ENCODE data around the gene KIAA0586.

Gene KIAA0586

DNA sequence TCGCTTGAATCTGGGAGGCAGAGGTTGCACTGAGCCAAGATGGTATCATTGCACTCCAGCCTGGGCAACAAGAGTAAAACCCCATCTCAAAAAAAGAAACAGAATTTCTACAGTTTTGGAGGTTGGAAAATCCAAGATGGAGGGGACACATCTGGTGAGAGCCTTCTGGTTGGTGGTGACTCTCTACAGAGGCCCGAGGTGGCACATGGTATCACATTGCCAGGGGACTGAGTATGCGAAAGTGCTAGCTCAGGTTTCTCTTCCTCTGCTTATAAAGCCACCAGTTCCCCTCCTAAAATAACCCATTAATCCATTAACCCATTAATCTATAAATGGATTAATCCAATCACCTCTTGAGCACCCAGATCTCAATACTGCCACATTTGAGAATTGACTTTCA is 139.5 kb downstream of the KIAA0586 start:
- no peak for DNase-seq (ENCODE audit: low read depth)
- TF ChIP-seq MYC (IDR thresholded peaks at IDR 0.05; ENCODE audit: low read depth, low read length) (no peak), POLR2A (IDR thresholded peaks at IDR 0.05; ENCODE audit: extremely low read depth, insufficient read length) (no peak)
- TF ChIP-seq, protein P1, sequence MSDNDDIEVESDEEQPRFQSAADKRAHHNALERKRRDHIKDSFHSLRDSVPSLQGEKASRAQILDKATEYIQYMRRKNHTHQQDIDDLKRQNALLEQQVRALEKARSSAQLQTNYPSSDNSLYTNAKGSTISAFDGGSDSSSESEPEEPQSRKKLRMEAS (IDR thresholded peaks at IDR 0.05; ENCODE audit: low read depth, low read length) = no peak
- TF ChIP-seq, protein P2, sequence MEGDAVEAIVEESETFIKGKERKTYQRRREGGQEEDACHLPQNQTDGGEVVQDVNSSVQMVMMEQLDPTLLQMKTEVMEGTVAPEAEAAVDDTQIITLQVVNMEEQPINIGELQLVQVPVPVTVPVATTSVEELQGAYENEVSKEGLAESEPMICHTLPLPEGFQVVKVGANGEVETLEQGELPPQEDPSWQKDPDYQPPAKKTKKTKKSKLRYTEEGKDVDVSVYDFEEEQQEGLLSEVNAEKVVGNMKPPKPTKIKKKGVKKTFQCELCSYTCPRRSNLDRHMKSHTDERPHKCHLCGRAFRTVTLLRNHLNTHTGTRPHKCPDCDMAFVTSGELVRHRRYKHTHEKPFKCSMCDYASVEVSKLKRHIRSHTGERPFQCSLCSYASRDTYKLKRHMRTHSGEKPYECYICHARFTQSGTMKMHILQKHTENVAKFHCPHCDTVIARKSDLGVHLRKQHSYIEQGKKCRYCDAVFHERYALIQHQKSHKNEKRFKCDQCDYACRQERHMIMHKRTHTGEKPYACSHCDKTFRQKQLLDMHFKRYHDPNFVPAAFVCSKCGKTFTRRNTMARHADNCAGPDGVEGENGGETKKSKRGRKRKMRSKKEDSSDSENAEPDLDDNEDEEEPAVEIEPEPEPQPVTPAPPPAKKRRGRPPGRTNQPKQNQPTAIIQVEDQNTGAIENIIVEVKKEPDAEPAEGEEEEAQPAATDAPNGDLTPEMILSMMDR (IDR thresholded peaks at IDR 0.05; ENCODE audit: low read depth, low read length) = no peak
- H3K4me3 ChIP-seq (ENCODE audit: low read depth, low read length) = no peak overlapping the region

DNA sequence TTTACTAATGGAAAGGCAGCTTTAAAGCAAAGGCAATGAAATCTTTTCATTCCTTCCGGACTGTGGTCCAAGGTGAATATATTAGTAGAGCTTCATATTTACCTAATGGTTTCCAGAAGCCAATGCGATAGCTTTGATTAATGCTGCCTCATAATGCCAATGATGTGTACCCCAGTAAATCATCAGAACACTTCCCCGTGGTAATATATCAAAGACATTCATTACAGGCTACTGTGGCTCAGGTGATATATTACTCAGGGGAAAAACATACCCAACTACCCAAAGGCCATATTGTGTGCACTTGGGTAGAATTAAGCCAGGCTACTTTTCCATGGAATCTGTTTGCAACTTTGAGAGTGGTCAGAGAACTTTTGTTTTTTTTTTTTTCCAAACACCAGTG is 140.8 kb downstream of the KIAA0586 start:
- no peak for TF ChIP-seq POLR2A (IDR thresholded peaks at IDR 0.05; ENCODE audit: extremely low read depth, insufficient read length)
- TF ChIP-seq, protein P1 (IDR thresholded peaks at IDR 0.05; ENCODE audit: low read depth, low read length) = no peak
- no peak for TF ChIP-seq MYC (IDR thresholded peaks at IDR 0.05; ENCODE audit: low read depth, low read length)
- TF ChIP-seq, protein P2 (IDR thresholded peaks at IDR 0.05; ENCODE audit: low read depth, low read length) = no peak
- DNase-seq (ENCODE audit: low read depth) = no peak
- no peak overlapping the region for H3K4me3 ChIP-seq (ENCODE audit: low read depth, low read length)

DNA sequence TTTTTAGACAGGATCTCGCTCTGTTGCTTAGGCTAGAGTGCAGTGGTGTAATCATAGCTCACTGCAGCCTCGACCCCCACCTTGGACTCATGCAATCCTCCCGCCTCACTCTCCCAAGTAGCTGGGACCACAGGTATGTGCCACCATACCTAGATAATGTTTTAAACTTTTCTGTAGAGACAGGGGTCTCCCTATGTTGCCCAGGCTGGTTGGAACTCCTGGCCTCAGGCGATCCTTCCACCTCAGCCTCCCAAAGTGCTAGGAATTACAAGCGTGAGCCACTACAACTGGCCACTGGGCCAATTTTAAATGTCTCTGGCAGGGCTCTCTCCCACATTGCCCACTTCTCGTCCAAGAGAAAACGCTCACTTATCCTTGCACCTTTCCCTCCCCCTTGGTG is 143.7 kb downstream of the KIAA0586 start:
- TF ChIP-seq, protein P1 (IDR thresholded peaks at IDR 0.05; ENCODE audit: low read depth, low read length) = no peak
- TF ChIP-seq POLR2A (IDR thresholded peaks at IDR 0.05; ENCODE audit: extremely low read depth, insufficient read length) = no peak
- TF ChIP-seq, protein P2 (IDR thresholded peaks at IDR 0.05; ENCODE audit: low read depth, low read length) = no peak
- no peak for TF ChIP-seq MYC (IDR thresholded peaks at IDR 0.05; ENCODE audit: low read depth, low read length)
- H3K4me3 ChIP-seq (ENCODE audit: low read depth, low read length) = no peak overlapping the region
- DNase-seq (ENCODE audit: low read depth) = no peak

DNA sequence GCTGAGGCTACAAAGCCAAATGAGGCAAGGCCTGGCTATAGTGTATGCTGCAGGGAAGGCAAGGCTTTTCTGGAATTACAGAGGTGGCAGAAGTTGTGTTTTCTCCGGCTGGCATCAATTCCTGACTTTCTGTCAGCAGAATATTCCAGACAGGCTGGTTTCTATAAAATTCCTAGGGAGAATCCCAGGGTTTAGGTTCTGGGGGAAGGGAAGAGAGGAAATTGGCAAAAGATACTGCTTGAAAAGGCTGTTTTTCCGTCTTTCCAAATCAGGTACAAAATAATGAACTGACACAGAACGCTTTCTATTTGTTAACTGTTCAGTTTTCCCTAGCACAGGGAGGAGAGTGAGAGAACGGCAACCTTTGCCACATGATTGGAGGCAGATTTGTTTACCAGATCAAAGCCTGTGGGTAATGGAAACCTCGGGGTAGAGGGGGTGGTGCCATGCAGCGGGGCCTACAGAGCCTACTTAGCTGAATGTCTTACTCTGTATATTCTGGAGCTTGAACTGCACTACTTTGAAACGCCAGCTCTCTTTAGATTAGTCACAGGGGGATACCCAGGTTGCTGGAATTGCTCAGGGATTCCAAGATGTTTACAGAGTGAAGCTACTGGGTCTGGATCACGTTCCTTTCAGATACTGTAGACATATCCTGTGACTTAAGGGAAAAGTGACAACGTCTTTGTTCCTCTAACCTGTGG is 144.4 kb downstream of the KIAA0586 start:
- TF ChIP-seq, protein P2 (IDR thresholded peaks at IDR 0.05; ENCODE audit: low read depth, low read length) = no peak
- TF ChIP-seq, protein P1 (IDR thresholded peaks at IDR 0.05; ENCODE audit: low read depth, low read length) = no peak
- TF ChIP-seq MYC (IDR thresholded peaks at IDR 0.05; ENCODE audit: low read depth, low read length) (no peak), POLR2A (IDR thresholded peaks at IDR 0.05; ENCODE audit: extremely low read depth, insufficient read length) (no peak)
- DNase-seq (ENCODE audit: low read depth) = no peak
- no peak overlapping the region for H3K4me3 ChIP-seq (ENCODE audit: low read depth, low read length)

DNA sequence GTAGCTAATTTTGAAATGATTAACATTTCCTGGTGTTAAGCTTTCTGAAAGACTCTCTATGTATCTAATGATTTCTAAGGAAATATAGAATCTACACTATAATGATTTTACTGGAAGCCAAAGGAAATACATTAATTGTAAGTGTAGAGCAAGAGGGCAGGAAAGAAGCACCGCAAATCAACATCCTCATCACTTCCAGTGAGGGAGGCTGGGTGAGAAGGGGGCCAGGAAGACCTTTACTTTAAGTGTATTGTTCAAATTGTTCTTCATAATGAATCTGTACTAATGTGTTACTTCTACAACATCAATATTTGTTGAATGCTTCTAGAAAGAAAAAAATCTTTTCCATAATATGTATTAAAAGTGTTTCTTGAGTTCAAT is 144.9 kb downstream of the KIAA0586 start:
- no peak for DNase-seq (ENCODE audit: low read depth)

More for the DNA sequence above, 144.9 kb downstream of the KIAA0586 start:
- TF ChIP-seq, protein P2 (IDR thresholded peaks at IDR 0.05; ENCODE audit: low read depth, low read length) = no peak
- no peak for TF ChIP-seq MYC (IDR thresholded peaks at IDR 0.05; ENCODE audit: low read depth, low read length)
- TF ChIP-seq, protein P1 (IDR thresholded peaks at IDR 0.05; ENCODE audit: low read depth, low read length) = no peak
- no peak for TF ChIP-seq POLR2A (IDR thresholded peaks at IDR 0.05; ENCODE audit: extremely low read depth, insufficient read length)
- no peak overlapping the region for H3K4me3 ChIP-seq (ENCODE audit: low read depth, low read length)

Data from NB4 (cell line).